SK-N-SH (cell line): Measurements from ENCODE around the gene CSTB. TPM values are rescaled to one million over a fixed set of nuclear protein-coding genes. Genes with fewer than 3 reads are reported as not detected.
A peak's percentile ranks its signal among the peaks of the same experiment; 100 is the strongest.

Experiments
- CTCF ChIA-PET: fragments of 300-600, 350-600 bp; formaldehyde crosslinking; extraction: SDS; loops from one replicate; lab custom pipeline; 2021; lab: Yijun Ruan, JAX
- POLR2A ChIA-PET: fragments of 350-600 bp; sonication (Branson Sonifier 250); formaldehyde crosslinking; extraction: SDS; loops from one replicate; lab custom pipeline; 2020; ENCODE audit warnings: antibody characterized with exemption, inconsistent platforms; lab: Yijun Ruan, JAX
- DNase-seq: peaks from one replicate; pipeline ENCODE4 v3.0.0; 2012
- H2AFZ ChIP-seq: fragments of 200-600 bp; sonication (generic); 2 replicates; pipeline ENCODE4 v1.8.1; 2016; ENCODE audit warnings: antibody characterized with exemption, mild to moderate bottlenecking, low read depth
- H3F3A ChIP-seq: fragments of 200-600 bp; sonication (generic); replicated peaks from 2 replicates; pipeline ENCODE3; 2016; ENCODE audit warnings: antibody characterized with exemption, mild to moderate bottlenecking; ENCODE audit not compliant: insufficient read depth
- H3K27ac ChIP-seq, 2 experiments: fragments of 200-500 bp in 1 of 2; fragments of 200-600 bp in 1 of 2; sonication (Bioruptor generic) in 1 of 2; sonication (generic), shearing (Covaris generic) in 1 of 2; 2 replicates each; pipeline versions ENCODE4 v1.5.1 to v1.6.1; 2014 to 2016; ENCODE audit warnings: low read depth in 2 of 2, inconsistent platforms in 1 of 2, low read length in 1 of 2, mild to moderate bottlenecking in 1 of 2, mixed read lengths in 1 of 2
- H3K27me3 ChIP-seq: fragments of 200-600 bp; sonication (generic), shearing (Covaris generic); 2 replicates; pipeline ENCODE4 v1.6.1; 2016; ENCODE audit warnings: mixed run types; ENCODE audit not compliant: insufficient read depth
- H3K36me3 ChIP-seq, 2 experiments: fragments of 200-500 bp in 1 of 2; fragments of 200-600 bp in 1 of 2; sonication (Bioruptor generic) in 1 of 2; sonication (generic) in 1 of 2; replicated peaks in 1 of 2; 2 replicates each; pipeline versions ENCODE3 to v1.5.1; 2014 to 2016; ENCODE audit warnings: low read length in 1 of 2, mild to moderate bottlenecking in 1 of 2; ENCODE audit not compliant: insufficient read depth in 2 of 2, control insufficient read depth in 1 of 2
- H3K4me1 ChIP-seq, 2 experiments: fragments of 200-500 bp in 1 of 2; fragments of 200-600 bp in 1 of 2; sonication (Bioruptor generic) in 1 of 2; sonication (generic), shearing (Covaris generic) in 1 of 2; 2 replicates each; pipeline versions ENCODE4 v1.5.1 to v1.6.1; 2014 to 2016; ENCODE audit warnings: low read depth in 1 of 2, low read length in 1 of 2, mixed run types in 1 of 2; ENCODE audit not compliant: insufficient read depth in 2 of 2, control insufficient read depth in 1 of 2
- H3K4me2 ChIP-seq: fragments of 200-600 bp; sonication (generic), shearing (Covaris generic); 2 replicates; pipeline ENCODE4 v1.6.1; 2017; ENCODE audit warnings: mixed run types
- H3K4me3 ChIP-seq, 2 experiments: fragments of 200-500 bp in 1 of 2; fragments of 200-600 bp in 1 of 2; sonication (Bioruptor generic) in 1 of 2; sonication (generic), shearing (Covaris generic) in 1 of 2; 2 replicates each; pipeline versions ENCODE4 v1.5.1 to v1.8.1; 2014 to 2016; ENCODE audit warnings: low read depth in 2 of 2, inconsistent platforms in 1 of 2, low read length in 1 of 2, mild to moderate bottlenecking in 1 of 2, mixed read lengths in 1 of 2, moderate library complexity in 1 of 2
- H3K79me2 ChIP-seq: fragments of 200-600 bp; sonication (generic); 2 replicates; pipeline ENCODE4 v1.8.1; 2017; ENCODE audit warnings: mild to moderate bottlenecking; ENCODE audit not compliant: insufficient read depth
- H3K9ac ChIP-seq: fragments of 200-600 bp; sonication (generic); 2 replicates; pipeline ENCODE4 v1.6.1; 2017; ENCODE audit warnings: mixed run types
- H3K9me2 ChIP-seq: fragments of 200-600 bp; sonication (generic); 2 replicates; pipeline ENCODE4 v1.6.1; 2017; ENCODE audit warnings: mixed run types
- H3K9me3 ChIP-seq: fragments of 200-600 bp; sonication (generic); 2 replicates; pipeline ENCODE4 v1.6.1; 2017; ENCODE audit warnings: mixed run types, mild to moderate bottlenecking, moderate library complexity
- H4K20me1 ChIP-seq: fragments of 200-600 bp; sonication (generic); 2 replicates; pipeline ENCODE4 v1.6.1; 2017; ENCODE audit warnings: mild to moderate bottlenecking, mixed run types; ENCODE audit not compliant: insufficient read depth
- ELF1 ChIP-seq: IDR thresholded peaks from 2 replicates; pipeline ENCODE4 v1.4.0; 2012
- FOSL2 ChIP-seq: IDR thresholded peaks from 2 replicates; pipeline ENCODE4 v1.4.0; 2012; ENCODE audit warnings: low read depth, mild to moderate bottlenecking, moderate library complexity, borderline replicate concordance
- IRF3 ChIP-seq: fragments of 150-350 bp; IDR thresholded peaks from 2 replicates; pipeline ENCODE4 v1.6.1; 2016; ENCODE audit warnings: mild to moderate bottlenecking, low read depth, low read length
- JUND ChIP-seq: IDR thresholded peaks from 2 replicates; pipeline ENCODE4 v1.4.0; 2012
- NFIC ChIP-seq: IDR thresholded peaks from 2 replicates; pipeline ENCODE4 v1.4.0; 2012; ENCODE audit warnings: borderline replicate concordance
- RFX5 ChIP-seq: IDR thresholded peaks from 2 replicates; pipeline ENCODE4 v1.6.1; 2012; ENCODE audit warnings: mild to moderate bottlenecking, improper control_type of control experiment, low read length
- TEAD4 ChIP-seq: IDR thresholded peaks from 2 replicates; pipeline ENCODE4 v1.4.0; 2012; ENCODE audit warnings: mild to moderate bottlenecking, borderline replicate concordance; ENCODE audit not compliant: insufficient read depth
- ZBTB33 ChIP-seq: IDR thresholded peaks from 2 replicates; pipeline ENCODE4 v1.4.0; 2012; ENCODE audit warnings: low read depth, borderline replicate concordance
- WGBS: methylation state at CpG from one replicate; pipeline ENCODE4 v1.1.6; 2017; ENCODE audit warnings: low lambda C conversion rate; 5-methylcytosine and 5-hydroxymethylcytosine counted together
- polyA plus RNA-seq, 3 experiments: library from polyadenylated mRNA; depleted of rRNA; stranded (reverse); fragments of >200 nt; gene quantifications; 2 replicates each; pipeline ENCODE4 v1.2.3, GENCODE V29; 2012

CSTB gene
- polyA plus RNA-seq, 1 of the 3 experiments (the other 2 are of a cell fraction) = 101 TPM

GRCh38 chr21:43767498-43767983 is 8.6 kb downstream of the CSTB start (continued):
- TF ChIP-seq IRF3 (no peak), ZBTB33 (no peak), TEAD4 (no peak), NFIC (no peak)
- TF ChIP-seq, all 33 proteins: peak for 0

DNA sequence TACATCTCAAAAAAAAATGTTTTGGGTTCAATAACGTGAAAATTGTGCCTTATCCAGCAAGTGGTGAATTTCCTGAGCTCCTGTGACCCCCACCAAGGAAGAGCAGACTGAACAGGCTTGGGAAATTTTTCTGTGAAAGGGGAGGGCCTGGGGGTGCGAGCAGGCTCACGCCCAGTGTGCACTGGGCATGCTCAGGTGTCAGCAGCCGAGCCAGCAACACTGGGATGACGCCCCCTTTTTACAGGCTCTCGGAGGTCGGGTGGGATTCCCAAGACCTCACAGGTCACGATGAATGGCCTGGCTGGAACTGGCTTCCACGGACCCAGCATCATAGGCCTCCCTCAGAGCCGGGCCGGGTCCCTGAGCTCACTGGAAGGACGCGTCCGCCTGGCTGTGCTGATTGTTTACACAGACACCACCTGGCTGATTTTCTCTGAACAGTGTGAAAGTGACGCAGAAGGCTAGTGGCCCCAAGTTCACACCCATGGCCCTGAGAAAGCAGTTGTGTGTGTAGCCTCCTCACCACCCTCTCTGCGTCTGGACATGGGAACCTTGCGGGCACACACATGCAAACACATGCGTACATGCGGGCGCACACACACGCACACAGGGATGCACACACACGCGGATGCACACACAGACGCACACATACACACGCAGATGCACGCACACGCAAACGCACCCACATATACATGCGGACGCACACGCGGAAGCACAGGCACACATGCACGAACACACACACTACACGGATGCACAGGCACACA is 9.2 kb downstream of the CSTB start:
- Histone ChIP-seq H3K27ac (no peak overlapping the region), H3K79me2 (no peaks in the 10 kb centered on the region), H3K9ac (no peak overlapping the region), H3K4me3 (no peak overlapping the region), H3K4me1 (peaks cover 0 to 5% of the 10 kb centered on the region in 2 experiments; a peak in 2 of 4 replicates), H3K4me2 (no peak overlapping the region), H3K36me3 (no peaks in the 10 kb centered on the region), H3F3A (peaks cover 2% of the 10 kb centered on the region), H2AFZ (no peak overlapping the region), H4K20me1 (no peaks in the 10 kb centered on the region), H3K9me2 (no peaks in the 10 kb centered on the region), H3K9me3 (no peaks in the 10 kb centered on the region), H3K27me3 (no peaks in the 10 kb centered on the region)
- TF ChIP-seq JUND (no peak), NFIC (no peak), ELF1 (no peak)
- WGBS = 95% methylated on average over 24 of the region's 34 CpGs
- CTCF ChIA-PET = interaction anchor here (0.7 to 1.6 kb wide), 3 partner anchors 10 to 736 kb away, joined by 3 to 4 read pairs (median 4); no protein-coding TSS in a partner anchor
- DNase-seq = no peak
- POLR2A ChIA-PET = no interaction called here

- ChIA-PET POLR2A (interaction anchor here (0.6 kb wide), 1 partner anchor 179 kb away, joined by 4 read pairs; no protein-coding TSS in a partner anchor), CTCF (interaction anchor here (1.6 kb wide), 1 partner anchor 8 kb away, joined by 4 read pairs; no protein-coding TSS in a partner anchor)
- peaks cover 0 to 10% of the 10 kb centered on the region in 2 experiments for H3K36me3 ChIP-seq
- H3F3A ChIP-seq = no peaks in the 10 kb centered on the region
- H3K4me3 ChIP-seq = no peak overlapping the region
- no peaks in the 10 kb centered on the region for H3K79me2 ChIP-seq
- WGBS = 80% methylated on average over 15 of the region's 19 CpGs
- 0 out of 4 replicates have a peak overlapping the region, but pooled peaks of 1 of the 2 experiments have one; percentile 17 for H3K27ac ChIP-seq
- H3K27me3 ChIP-seq = no peaks in the 10 kb centered on the region
- H3K9ac ChIP-seq = no peak overlapping the region
- no peaks in the 10 kb centered on the region for H4K20me1 ChIP-seq
- no peaks in the 10 kb centered on the region for H3K9me3 ChIP-seq
- H3K9me2 ChIP-seq = no peaks in the 10 kb centered on the region
- no peak overlapping the region for H3K4me2 ChIP-seq
- TF ChIP-seq RFX5 (no peak), FOSL2 (0 out of 2 replicates have a peak, but pooled peaks have one; percentile 11)
- no peak overlapping the region for H2AFZ ChIP-seq
- peaks cover 0 to 5% of the 10 kb centered on the region in 2 experiments; a peak in 2 of 4 replicates for H3K4me1 ChIP-seq
- DNase-seq = no peak
Measured at GRCh38 chr21:43764576-43765495, 11.3 kb downstream of the CSTB start.
